Islet precursor cell (in vitro differentiated cells): ENCODE data around the gene PEX3.

ENCODE experiments used
- DNase-seq: peaks from one replicate; pipeline ENCODE4 v3.0.0-alpha.2; 2018

The PEX3 gene

GRCh38 chr6:143540192-143540591, 89.6 kb downstream of the PEX3 start:
- DNase-seq = no peak
